Fibroblast of skin of back (primary cell): ENCODE results near the gene AGAP1.

ENCODE experiments used
- DNase-seq: peaks from one replicate; pipeline ENCODE4 v3.0.0-alpha.2; 2013

Gene AGAP1

DNA sequence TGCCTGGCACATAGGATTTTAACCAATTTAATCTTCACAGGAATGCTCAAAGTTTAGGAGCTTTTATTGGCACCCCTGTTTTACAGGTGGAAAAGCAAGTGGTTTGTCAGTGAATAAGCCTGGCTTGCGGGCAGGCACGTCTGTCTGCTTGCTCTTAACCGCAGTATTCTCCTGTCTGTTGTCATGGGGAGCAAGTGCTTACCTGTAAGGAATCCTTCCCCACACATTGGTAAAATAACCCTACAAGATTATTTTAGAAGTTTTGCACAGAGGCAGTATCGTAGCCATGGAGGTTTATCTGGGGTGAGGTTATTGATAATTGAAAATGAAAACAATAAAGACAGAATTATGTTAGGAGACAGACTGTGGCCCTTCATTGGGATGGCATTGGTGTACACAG is 174.9 kb downstream of the AGAP1 start:
- DNase-seq: no peak

DNA sequence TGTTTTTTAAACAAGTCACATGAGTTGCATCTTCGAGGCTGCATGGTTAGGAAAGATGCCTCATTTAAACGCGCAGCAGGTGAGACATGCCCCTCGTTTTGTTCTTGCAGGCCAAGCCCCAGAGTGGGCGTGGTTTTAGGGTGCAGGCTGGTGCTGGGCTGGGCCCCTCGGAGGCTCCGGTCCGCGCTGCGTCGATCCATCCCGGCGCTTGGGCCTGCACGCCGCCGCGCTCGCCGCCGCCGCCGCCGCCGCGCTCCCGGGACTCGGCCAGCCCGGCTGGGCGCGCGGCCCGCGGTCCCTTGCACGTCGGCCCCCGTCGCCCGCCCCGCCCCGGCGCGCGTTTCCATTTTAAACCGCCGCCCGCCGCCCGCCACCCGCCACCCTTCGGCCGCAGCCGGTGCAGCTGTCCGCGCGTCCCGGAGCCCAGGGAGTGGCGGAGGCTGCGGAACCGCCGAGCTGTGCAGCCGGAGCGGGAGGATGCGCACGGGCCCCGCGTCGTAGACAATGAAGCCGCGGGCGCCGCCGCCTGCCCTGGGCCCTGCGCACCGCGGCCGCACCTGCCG is 175.5 kb downstream of the AGAP1 start:
- peak; percentile 73 for DNase-seq

DNA sequence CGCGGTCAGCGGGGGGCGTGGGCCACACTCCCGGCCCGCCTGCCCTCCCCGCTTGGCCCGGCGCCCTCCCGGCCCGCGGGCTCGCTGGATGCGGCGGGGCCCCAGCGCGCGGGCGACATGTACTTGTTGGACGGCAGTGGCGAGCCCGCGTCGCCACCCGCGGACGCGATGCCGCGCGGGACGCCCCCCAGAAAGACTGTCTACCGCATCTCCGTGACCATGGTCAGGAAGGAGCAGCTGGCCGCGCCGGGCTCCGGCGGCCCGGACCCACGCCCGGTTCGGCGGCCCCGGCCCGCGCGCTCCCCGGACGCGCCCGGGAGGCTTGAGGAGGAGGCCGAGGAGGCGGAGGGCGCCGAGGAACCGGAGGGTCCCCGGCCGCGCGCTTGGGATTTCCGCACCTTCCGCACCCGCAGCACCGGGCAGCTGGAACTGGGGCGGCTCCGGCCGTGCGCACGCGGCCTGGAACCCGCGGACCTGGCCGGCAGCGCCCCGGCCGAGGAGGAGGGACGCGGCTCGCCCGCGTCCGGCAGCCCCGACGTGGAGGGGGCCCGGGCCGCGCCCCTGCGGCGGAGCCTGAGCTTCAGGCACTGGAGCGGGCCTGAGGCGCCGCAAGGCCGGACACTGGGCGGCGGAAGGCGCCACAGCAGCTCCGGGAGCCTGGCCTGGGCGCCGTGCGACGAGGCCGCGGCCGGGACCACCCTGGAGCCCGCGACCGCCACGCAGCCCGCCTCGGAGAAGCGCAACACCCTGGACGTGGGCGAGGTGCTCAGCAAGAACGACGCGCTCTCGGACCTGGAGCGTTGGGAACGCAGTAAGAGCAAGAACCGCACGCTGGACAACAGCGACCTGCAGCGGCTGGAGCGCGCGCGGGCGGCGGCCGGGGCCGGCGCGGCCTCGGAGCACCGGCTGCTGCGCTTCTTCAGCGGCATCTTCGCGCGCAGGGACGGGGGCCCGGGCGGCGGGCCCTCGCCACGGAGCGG is 176.4 kb downstream of the AGAP1 start:
- DNase-seq: peak; percentile 76

DNA sequence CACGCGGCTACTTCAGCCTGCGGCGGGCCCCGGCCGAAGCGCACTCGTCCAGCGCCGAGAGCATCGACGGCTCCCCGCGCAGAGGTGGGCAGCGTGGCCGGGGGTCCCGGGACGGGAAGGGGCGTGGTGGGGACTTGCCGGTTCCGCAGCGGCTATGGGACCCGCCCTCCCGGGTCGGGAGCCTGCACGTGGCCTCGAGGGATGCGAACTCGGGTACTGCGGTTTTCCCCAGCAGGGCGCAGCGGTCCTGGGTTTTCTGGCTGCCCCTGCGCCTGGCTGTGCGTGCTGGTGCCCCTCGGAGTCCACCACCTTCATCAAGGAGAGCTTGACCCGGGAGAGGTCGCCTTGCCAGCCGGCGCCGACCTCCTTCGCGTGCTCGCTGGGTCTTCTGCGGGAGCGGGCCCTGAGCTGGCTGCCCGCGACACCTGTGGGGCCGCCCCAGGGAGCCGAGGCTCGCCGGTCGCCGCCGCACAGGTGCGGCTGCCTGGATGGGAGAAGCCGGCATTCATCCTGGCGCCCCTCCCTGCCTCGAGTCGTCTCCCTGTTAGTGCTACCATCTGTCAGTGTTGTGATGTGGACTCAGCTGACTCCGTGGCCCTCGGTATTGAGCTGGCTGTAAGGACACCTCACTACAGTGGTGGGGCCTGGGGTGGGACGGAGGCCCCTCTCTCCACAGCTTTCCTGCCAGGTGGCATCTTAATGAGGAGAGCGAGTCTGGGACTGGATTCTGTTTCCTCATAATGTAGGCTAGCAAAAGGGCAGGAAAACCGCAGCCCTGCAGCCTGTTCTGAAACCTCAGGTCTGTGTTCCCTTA is 177.3 kb downstream of the AGAP1 start:
- DNase-seq: no peak

DNA sequence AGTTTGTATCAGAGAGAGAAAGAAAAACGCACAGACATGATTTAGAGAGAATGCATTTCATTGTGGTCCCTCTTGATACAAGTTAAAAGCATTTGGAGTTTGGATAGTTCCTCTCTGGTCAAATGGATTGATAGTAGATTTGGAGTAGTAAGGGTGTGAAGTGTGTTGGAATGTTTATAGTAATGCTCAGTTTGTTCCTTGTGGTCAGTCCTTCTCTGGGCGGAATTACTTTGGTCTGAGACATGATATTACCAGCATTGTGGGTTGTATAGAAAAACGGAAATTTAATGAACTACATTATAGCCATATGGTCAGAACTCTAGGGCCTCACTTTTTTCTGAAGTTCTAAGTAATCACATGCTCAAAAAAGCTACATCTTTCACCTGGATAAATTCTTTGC is 178.9 kb downstream of the AGAP1 start:
- DNase-seq: peak; percentile 37

DNA sequence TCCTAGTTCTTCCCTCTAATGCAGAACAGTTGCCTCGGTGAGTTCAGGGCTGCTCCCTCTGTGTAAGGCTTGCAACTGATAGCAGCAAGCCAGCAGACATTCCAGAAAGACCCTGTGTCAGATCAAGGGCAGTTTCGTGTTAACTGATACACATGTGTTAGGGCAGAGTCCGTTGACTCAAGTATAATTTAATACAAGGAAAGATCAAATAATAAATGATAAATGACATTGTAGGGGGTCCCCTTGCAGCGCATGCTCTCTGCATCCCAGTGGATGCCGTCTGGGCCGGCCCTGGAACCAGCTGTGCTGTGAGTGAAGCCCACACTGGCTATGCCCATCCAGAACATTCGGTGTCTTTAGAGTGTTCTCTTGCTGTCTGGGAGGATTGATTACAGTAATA is 180.3 kb downstream of the AGAP1 start:
- no peak for DNase-seq

DNA sequence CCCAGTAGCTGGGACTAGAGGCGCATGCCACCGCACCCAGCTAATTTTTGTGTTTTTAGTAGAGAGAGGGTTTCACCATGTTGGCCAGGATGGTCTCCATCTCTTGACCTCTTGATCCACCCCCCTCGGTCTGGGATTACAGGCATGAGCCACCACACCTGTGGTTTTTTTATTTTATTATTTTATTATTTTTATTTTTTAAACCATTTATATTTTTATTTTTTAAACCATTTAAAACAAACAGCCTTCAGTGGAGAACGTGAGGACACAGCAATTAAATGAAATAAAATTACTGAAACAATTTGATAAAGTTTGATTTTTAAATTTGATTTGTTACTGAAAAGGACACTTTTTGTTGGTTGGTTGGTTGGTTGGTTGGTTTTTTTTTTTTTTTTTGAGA is 181.0 kb downstream of the AGAP1 start:
- DNase-seq: no peak

DNA sequence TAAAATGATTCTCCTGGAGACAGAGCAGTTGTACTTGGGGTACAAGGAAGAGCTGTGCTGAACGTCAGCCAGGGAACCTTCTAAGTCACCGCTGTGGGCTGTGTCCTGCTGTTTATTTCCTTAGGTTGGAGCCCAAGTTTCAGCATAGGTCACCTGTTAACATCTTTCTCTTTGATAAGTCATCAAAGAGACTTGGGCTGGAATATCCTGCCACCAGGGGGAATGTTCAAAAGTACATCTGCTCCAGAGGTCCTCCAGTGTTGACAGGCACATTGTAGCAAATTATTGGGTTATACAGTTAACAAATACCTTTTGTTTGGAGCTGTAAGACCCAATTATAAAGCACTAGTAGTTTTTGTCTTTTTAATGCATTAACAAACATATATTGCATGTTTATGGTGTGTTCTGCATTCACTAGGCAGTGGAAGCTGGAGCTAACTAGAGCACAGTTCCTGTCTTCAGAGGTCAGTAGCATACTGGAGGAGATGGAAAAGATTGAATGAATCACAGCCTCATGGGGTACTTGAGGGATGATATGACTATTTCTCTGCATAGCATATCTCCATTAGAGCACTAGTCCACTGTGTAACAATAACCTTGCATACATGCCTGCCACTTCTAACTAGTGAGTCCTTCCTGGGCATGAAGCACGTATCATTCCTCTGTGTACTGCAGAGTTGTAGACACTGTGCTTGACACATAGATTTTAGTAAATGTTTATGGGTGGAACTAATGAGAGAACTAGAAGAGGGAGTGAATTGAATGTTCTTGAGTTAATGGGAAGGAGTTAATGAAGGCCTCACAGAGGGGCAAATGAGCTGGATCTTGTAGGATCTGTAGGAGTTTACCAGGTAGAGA is 182.1 kb downstream of the AGAP1 start:
- DNase-seq: peak; percentile 63

DNA sequence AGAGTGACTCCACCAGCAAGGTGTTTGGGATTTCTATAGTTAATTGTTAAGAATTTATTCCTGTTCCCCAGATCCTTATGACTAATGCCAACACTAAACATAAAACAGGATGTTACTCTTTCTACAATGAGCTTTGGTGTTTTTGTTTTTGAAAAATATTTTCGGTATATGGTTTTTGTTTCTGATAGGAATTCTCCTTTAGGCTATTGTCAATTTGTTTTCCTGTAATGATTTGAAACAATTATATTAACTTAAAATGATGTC is 182.6 kb downstream of the AGAP1 start:
- DNase-seq: no peak

DNA sequence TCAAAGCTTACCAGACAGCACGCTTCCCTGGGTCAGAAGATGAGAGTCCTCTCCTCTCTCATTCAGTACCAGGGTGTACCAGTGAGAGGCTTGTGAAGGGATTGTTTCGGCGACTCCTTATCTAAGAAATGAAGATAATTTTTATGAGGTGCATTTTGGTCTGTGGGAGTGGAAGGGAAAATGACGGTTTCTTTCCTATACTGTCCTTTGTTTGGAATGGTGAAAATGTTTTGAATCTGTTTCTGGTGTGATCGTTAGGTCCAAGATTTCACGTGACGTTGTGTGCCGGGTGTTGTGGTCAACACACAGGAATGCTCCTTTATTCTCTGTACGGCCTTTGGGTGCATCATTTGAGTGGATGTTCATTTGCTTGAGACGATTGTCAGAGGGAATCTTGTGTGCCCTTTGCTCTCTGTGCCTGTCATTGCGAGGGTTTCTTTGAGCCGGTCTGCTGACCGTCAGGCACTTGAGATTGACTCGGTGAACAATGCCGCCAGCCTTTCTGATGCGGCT is 183.5 kb downstream of the AGAP1 start:
- no peak for DNase-seq

DNA sequence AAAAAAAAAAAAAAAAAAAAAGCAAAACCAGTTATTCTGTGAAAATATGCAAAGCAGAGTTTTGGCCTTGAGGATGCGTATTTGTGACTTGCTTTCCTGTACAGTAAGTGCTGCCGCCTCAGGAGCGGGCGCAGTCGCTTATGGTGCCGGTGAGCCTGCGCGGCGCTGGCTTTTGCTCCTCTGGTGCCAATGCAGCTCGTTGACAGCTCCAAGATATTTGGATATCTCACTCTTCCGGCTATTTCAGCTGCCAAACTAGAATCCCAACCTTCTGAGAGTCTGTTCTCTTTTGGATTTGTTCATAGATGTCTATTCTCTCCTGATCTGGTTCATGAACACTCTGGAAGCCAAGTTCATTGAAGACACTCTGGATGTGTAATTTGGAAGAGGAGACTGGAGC is 184.1 kb downstream of the AGAP1 start:
- DNase-seq: no peak

DNA sequence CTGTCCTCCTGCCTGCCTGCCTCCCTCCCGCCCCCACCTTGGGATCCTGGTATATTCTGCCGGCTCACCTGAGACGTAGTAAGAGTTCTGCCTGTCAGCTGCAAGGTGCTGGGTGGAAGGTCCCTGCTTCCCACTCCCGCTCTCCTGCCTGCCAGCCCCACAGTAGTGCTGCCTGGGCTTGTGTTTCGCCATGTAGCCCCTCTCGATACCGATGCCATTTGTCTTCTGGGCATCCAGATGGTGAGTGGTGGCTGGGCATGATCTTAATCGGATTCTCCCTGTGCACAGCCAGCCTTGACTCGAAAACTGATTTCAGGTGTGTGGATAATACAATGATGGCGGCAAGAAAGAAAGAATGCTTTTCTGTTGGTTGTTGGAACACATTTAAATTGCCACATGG is 184.9 kb downstream of the AGAP1 start:
- DNase-seq: no peak

DNA sequence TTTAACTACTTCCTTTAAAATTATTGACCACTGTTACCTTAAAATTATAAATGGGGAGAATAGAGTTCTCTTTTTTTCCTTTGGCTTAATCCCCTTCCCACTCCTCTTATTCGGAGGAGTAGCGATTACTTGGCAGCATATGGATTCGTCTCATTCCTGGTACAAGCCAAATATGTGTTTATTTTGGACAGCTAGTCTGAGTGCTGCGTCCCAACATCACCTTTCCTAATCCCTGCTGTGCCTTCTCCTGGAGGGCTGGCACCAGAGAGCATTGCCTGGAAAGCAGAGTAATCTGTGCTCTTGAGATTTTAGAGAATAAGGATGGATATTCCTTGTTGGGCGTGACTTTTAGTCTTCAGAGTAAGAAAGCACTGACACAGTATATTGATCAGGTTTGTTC is 185.6 kb downstream of the AGAP1 start:
- no peak for DNase-seq

DNA sequence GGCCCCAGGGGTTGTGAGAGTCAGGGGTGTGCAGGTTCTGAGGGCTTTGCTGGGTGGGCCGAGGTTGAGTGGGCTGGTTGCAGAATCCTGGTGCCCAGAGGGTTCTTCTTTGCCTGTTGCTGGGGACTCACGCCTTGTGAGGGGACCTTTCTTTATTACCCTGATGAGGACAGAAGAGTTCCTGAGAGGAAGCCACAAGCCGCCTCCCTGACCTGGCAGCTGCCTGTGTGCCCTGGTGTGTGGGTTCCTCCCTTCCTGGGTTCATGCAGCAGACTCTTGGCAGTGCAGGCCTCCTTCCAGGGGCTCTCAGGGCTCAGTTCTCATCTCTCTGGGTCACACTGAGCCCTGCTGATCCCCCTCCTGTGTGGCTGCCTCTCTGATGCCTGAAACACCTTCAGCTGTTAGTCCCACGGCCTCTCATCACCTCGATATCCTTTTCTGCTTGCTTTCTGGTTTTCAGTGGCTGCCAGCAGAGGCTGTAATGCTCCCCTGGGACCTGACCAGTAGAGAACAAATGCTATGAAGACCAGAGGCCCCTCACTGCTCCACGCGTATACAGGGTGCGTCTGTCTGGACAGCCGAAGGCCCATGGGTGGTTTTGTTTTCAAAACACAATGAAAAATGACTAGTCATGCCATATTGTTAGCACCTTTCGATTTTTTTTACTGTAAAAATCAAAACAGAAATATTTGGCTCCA is 191.3 kb downstream of the AGAP1 start:
- DNase-seq: peak; percentile 30

DNA sequence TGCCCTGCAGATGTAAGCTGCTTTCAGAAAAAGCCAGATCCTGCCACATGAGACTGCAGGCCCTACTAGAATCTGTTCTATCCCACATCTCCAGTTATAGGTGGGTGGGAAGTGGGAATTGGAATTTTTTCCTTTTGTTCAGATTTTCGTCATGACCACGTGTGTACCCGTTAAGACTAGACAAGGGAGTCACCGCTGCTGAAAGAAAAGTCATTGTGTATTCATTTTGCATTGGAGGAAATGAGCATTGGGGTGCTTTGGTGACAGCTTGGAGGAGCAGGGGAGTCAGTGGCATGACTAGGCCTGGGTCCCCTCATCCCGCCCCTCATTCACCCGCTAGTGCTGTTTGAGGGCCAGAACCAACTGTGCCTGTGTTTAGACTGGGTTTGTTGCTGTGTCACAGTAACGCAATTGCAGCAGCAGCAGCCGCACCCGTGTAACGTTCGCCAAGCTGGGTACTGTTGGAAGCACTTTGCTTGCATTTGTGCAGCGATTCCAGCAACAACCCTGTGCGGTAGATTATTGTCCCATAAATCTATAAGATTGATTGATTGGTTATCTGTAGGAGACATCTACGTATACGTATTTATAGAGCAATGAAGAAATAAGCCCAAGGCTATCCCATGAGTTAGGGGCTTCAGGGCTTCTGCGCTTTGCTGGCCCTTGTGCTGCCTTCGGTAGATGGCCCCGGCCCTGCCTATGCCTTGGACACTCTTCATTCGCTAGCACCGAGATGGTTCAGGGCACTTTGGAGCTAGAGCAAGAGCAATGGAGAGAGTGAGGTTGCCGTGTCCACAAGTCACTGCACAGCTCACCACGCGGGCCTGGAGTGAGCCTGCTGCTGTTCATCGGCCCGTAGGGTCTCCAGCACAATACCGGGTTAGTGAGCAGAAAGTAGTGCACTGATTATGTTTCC is 194.9 kb downstream of the AGAP1 start:
- DNase-seq: no peak

DNA sequence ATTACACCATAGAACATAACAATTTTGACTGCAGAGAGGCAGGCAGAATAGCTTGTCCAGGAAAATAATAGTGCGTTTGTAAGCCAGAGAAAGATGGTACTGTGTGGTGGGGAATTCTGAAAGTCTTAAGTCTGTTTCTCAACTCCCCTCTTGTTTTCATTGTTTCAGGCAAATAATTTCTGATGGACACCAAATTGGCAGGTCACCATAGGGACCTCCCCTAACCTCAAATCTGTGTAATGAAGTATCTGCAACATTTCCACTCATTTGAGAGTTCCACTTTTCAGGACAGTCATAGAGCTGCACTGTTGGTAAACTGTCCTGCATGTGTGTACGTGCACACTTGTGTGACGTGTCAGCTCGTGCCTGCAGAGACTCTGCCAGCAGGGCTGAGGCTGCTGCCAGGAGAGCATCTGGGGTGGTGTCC is 195.6 kb downstream of the AGAP1 start:
- no peak for DNase-seq

DNA sequence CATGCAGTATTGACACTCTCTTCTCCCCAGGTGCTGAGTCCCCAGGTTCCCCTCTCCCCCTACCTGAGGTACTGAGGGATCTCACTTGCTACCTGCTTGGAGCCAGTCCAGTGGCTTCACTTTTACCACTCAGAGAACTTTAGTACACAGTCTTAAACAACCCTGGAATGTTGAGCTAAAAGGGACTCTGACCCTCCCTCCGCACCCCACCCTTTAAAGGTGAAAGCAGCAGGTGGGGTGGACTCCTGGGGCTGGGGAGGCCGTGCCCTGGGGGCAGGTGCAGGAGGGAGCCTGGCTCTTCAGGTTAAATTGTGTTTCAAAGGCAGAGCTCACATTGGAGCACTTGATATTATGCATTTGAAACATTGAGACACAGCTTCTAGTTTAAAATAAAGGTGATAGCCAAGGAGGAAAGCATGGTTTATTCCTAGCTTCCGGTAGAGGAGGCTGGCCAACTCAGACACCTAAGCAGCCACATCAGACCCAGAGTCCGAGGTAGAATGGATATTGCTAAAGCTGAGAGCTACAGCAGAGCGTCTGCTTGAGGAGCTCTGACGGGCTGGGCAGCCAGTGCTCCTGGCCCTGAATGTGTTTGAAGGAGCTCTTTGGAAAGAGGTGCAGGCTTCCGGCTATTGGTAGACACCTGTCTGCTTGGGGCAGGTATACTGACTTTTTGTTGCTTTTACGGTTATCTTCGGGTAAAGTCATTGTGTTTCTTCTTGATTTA is 196.4 kb downstream of the AGAP1 start:
- DNase-seq: no peak

DNA sequence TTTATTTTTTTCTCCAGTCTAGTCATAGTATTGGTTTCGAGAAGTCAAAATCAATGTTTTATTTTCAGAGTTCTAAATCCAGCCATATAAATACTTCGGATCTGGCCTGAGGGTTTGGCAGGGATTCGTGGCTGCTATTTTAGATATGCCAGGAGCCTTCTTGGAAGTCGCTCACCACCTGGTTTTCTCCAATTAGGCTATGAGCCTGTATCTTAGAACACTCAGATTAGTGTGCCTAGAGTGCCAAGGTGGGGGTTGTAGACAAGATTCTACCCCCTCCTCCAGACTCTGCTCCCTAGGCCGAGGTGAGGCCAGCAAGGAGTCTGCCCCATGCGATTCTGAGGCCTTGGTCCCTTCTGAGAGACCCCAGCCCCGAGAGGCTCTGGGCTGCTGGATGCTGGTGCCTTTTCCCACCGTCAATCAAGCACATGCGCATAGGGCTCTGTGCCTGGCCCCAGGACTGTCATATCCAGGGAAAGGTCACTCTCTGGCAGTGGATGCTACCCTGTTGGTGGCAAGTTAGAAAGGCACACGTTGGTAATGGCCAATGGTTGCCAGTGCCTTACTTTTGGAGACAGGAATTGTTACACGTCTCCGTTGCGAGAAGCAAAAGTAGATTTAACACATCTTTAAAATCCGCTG is 197.1 kb downstream of the AGAP1 start:
- DNase-seq: no peak

DNA sequence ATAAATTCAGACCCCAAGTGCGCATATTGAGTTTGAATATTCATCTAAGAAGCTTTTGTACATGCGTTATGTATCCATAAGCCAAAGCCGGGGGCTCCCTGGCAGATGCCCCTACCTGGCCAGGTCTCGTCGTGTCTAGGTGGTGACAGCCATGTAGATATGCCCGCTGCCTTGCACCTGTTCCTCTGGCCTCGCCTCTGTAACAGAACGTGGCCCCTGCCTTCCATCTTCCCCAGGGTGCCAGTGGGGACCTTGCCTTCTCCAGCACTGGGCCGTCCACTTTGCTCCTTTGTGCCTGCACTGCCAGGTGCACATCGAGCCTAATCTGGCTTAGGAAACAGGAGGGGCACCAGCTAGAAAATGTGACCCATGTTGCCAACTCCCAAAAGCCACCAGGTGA is 198.2 kb downstream of the AGAP1 start:
- DNase-seq: no peak
